HEK293 (cell line): ENCODE results near the gene PCDH1.
"Not testable (repeated sequence)": the region's sequence is repeated elsewhere in the genome, so short reads cannot be mapped to it uniquely, and the experiment has no call there.

Source experiments
- CTCF ChIA-PET: fragments of 350-600 bp; formaldehyde crosslinking; extraction: SDS; loops from one replicate; lab custom pipeline; 2021; ENCODE audit warnings: antibody characterized with exemption; lab: Yijun Ruan, JAX
- POLR2A ChIA-PET: fragments of 300-600 bp; formaldehyde crosslinking; extraction: SDS; loops from one replicate; lab custom pipeline; 2020; ENCODE audit warnings: antibody characterized with exemption, inconsistent platforms; lab: Yijun Ruan, JAX
- H3K27ac ChIP-seq: fragments of 200-500 bp; sonication (Bioruptor generic); 2 replicates; pipeline ENCODE4 v1.5.1; 2014; ENCODE audit warnings: low read depth, low read length, control low read depth, inconsistent platforms; ENCODE audit errors: extremely low read depth
- H3K36me3 ChIP-seq, 2 experiments: fragments of 200-500 bp in 1 of 2; sonication (Bioruptor generic) in 1 of 2; 1 replicate in 1 of 2; 2 replicates in 1 of 2; pipeline ENCODE4 v1.5.1; 2014 to 2017; ENCODE audit warnings: inconsistent platforms in 2 of 2, low read length in 2 of 2; ENCODE audit not compliant: control insufficient read depth in 2 of 2, insufficient read depth in 1 of 2
- H3K4me1 ChIP-seq: fragments of 200-500 bp; sonication (Bioruptor generic); 2 replicates; pipeline ENCODE4 v1.5.1; 2014; ENCODE audit warnings: mild to moderate bottlenecking, low read length, inconsistent platforms; ENCODE audit not compliant: control insufficient read depth, insufficient read depth
- H3K4me3 ChIP-seq: 2 replicates; pipeline ENCODE4 v1.5.1; 2011; ENCODE audit warnings: low read depth, mild to moderate bottlenecking, control low read depth, low read length, moderate library complexity
- H3K9me3 ChIP-seq: fragments of 200-500 bp; sonication (Bioruptor generic); 2 replicates; pipeline ENCODE4 v1.5.1; 2014; ENCODE audit warnings: low read depth, low read length, inconsistent platforms; ENCODE audit not compliant: control insufficient read depth, insufficient read depth
- FEZF1 ChIP-seq: fragments of 450-650 bp; formaldehyde crosslinking; IDR thresholded peaks from 2 replicates; pipeline ENCODE4 v1.5.1; 2016; ENCODE audit warnings: missing biosample characterization, missing genetic modification characterization
- PRDM10 ChIP-seq: fragments of 450-650 bp; formaldehyde crosslinking; IDR thresholded peaks from 2 replicates; pipeline ENCODE4 v1.5.1; 2016; ENCODE audit warnings: missing biosample characterization, missing genetic modification characterization
- PRDM6 ChIP-seq: fragments of 450-650 bp; formaldehyde crosslinking; IDR thresholded peaks from 2 replicates; pipeline ENCODE4 v1.5.1; 2017; ENCODE audit warnings: missing biosample characterization, missing genetic modification characterization
- SCRT1 ChIP-seq: fragments of 450-650 bp; formaldehyde crosslinking; IDR thresholded peaks from 2 replicates; pipeline ENCODE4 v1.5.1; 2016; ENCODE audit warnings: missing biosample characterization, missing genetic modification characterization, borderline replicate concordance
- SCRT2 ChIP-seq: fragments of 450-650 bp; formaldehyde crosslinking; IDR thresholded peaks from 2 replicates; pipeline ENCODE4 v1.5.1; 2016; ENCODE audit warnings: missing biosample characterization, missing genetic modification characterization
- ZBTB1 ChIP-seq: fragments of 450-650 bp; formaldehyde crosslinking; IDR thresholded peaks from 2 replicates; pipeline ENCODE4 v1.5.1; 2016; ENCODE audit warnings: missing biosample characterization, missing genetic modification characterization
- ZBTB8A ChIP-seq: fragments of 450-650 bp; formaldehyde crosslinking; IDR thresholded peaks from 2 replicates; pipeline ENCODE4 v1.5.1; 2016; ENCODE audit warnings: missing biosample characterization, missing genetic modification characterization
- ZFP41 ChIP-seq: fragments of 450-650 bp; formaldehyde crosslinking; IDR thresholded peaks from 2 replicates; pipeline ENCODE4 v1.5.1; 2016; ENCODE audit warnings: missing biosample characterization, missing genetic modification characterization, borderline replicate concordance
- ZNF214 ChIP-seq: fragments of 450-650 bp; formaldehyde crosslinking; IDR thresholded peaks from 2 replicates; pipeline ENCODE4 v1.5.1; 2017; ENCODE audit warnings: missing biosample characterization, mild to moderate bottlenecking, missing genetic modification characterization, borderline replicate concordance
- ZNF223 ChIP-seq: fragments of 450-650 bp; formaldehyde crosslinking; IDR thresholded peaks from 2 replicates; pipeline ENCODE4 v1.5.1; 2016; ENCODE audit warnings: missing biosample characterization, missing genetic modification characterization
- ZNF23 ChIP-seq: fragments of 450-650 bp; formaldehyde crosslinking; IDR thresholded peaks from 2 replicates; pipeline ENCODE4 v1.5.1; 2016; ENCODE audit warnings: missing biosample characterization, missing genetic modification characterization, borderline replicate concordance
- ZNF366 ChIP-seq: fragments of 450-650 bp; formaldehyde crosslinking; conservative IDR thresholded peaks from 2 replicates; pipeline ENCODE4 v1.5.1; 2016; ENCODE audit warnings: missing biosample characterization, missing genetic modification characterization
- ZNF426 ChIP-seq: fragments of 450-650 bp; formaldehyde crosslinking; IDR thresholded peaks from 2 replicates; pipeline ENCODE4 v1.5.1; 2017; ENCODE audit warnings: missing biosample characterization, missing genetic modification characterization, mild to moderate bottlenecking, inconsistent platforms, moderate library complexity
- ZNF433 ChIP-seq: fragments of 450-650 bp; formaldehyde crosslinking; IDR thresholded peaks from 2 replicates; pipeline ENCODE4 v1.5.1; 2016; ENCODE audit warnings: missing biosample characterization, missing genetic modification characterization, low read depth
- ZNF555 ChIP-seq: fragments of 450-650 bp; formaldehyde crosslinking; conservative IDR thresholded peaks from 2 replicates; pipeline ENCODE4 v1.5.1; 2017; ENCODE audit warnings: missing biosample characterization, mild to moderate bottlenecking, missing genetic modification characterization, inconsistent platforms
- ZNF610 ChIP-seq: fragments of 450-650 bp; formaldehyde crosslinking; IDR thresholded peaks from 2 replicates; pipeline ENCODE4 v1.5.1; 2016; ENCODE audit warnings: missing biosample characterization, missing genetic modification characterization, borderline replicate concordance
- ZNF692 ChIP-seq: fragments of 450-650 bp; formaldehyde crosslinking; IDR thresholded peaks from 2 replicates; pipeline ENCODE4 v1.5.1; 2016; ENCODE audit warnings: missing biosample characterization, missing genetic modification characterization
- ZNF791 ChIP-seq: fragments of 450-650 bp; formaldehyde crosslinking; IDR thresholded peaks from 2 replicates; pipeline ENCODE4 v1.5.1; 2016; ENCODE audit warnings: missing biosample characterization, missing genetic modification characterization
- ZSCAN23 ChIP-seq: fragments of 450-650 bp; formaldehyde crosslinking; IDR thresholded peaks from 2 replicates; pipeline ENCODE4 v1.5.1; 2016; ENCODE audit warnings: missing biosample characterization, missing genetic modification characterization

PCDH1 gene

GRCh38 chr5:141923448-141924313 lies 45.5 kb upstream of the PCDH1 start, which contains the start of gene DELE1 (continued):
- TF ChIP-seq ZFP41 (tag by site-specific recombination) (no peak), ZNF433 (tag by site-specific recombination) (no peak), ZBTB1 (no peak), ZNF223 (tag by site-specific recombination) (no peak), ZNF23 (tag by site-specific recombination) (no peak), ZSCAN23 (tag by site-specific recombination) (no peak), ZNF610 (tag by site-specific recombination) (0 out of 2 replicates have a peak, but pooled peaks have one; percentile 31), ZBTB8A (tag by site-specific recombination) (peak; percentile 37; the same call in 1 of the 2 replicates), FEZF1 (tag by site-specific recombination) (no peak), ZNF555 (no peak), ZNF426 (no peak), ZNF791 (no peak)

GRCh38 chr5:141922827-141923447 lies 44.7 kb upstream of the PCDH1 start:
- H3K27ac ChIP-seq = peak overlapping the region; percentile 80; the same call in 1 of the 2 replicates
- H3K9me3 ChIP-seq, H3K4me1 ChIP-seq: not testable (repeated sequence)
- POLR2A ChIA-PET = interaction anchor here (0.6 to 1.8 kb wide), 22 partner anchors 7 to 304 kb away, joined by 3 to 19 read pairs (median 5); partner anchors contain the start of genes ARAP3, DIAPH1, HDAC3 and PCDH1
- CTCF ChIA-PET = interaction anchor here (0.5 to 1.9 kb wide), 10 partner anchors 25 to 231 kb away, joined by 3 to 15 read pairs (median 3); partner anchors contain the start of genes PCDH1 and PCDH12
- peaks cover 24 to 30% of the 10 kb centered on the region in 2 experiments for H3K36me3 ChIP-seq
- H3K4me3 ChIP-seq = peak overlapping the region; percentile 94

GRCh38 chr5:141920771-141921170 lies 42.6 kb upstream of the PCDH1 start:
- Histone ChIP-seq H3K4me3 (no peak overlapping the region), H3K27ac (no peak overlapping the region), H3K36me3 (peaks cover 8 to 9% of the 10 kb centered on the region in 2 experiments), H3K4me1 (no peaks in the 10 kb centered on the region), H3K9me3 (no peaks in the 10 kb centered on the region)
- ChIA-PET POLR2A (interaction anchor here (1.5 kb wide), 1 partner anchor 274 kb away, joined by 4 read pairs; no protein-coding TSS in a partner anchor), CTCF (interaction anchor here (1.1 to 2.1 kb wide), 2 partner anchors 31 to 40 kb away, joined by 3 to 15 read pairs; no protein-coding TSS in a partner anchor)
- TF ChIP-seq ZNF214 (no peak), ZNF692 (tag by site-specific recombination) (no peak), SCRT1 (tag by site-specific recombination) (peak; percentile 80), PRDM10 (no peak), PRDM6 (tag by site-specific recombination) (no peak), SCRT2 (tag by site-specific recombination) (peak; percentile 90), ZNF366 (tag by site-specific recombination) (no peak)
